Stimulated activated CD8-positive, alpha-beta memory T cell treated with anti-CD3 and anti-CD28 coated beads, Interleukin-7, amount 100 ng/mL, for 4 hours (primary cell): Measurements from ENCODE around the gene LEMD1.

Source experiments
- DNase-seq, 2 donors: peaks; one replicate each; pipeline ENCODE4 v3.0.0-alpha.2; 2020; ENCODE audit warnings: low read depth in 2 of 2

Gene LEMD1, protein sequence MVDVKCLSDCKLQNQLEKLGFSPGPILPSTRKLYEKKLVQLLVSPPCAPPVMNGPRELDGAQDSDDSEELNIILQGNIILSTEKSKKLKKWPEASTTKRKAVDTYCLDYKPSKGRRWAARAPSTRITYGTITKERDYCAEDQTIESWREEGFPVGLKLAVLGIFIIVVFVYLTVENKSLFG

GRCh38 chr1:205421798-205422197 is at the start of gene LEMD1:
Gene LEMD1 (minus strand): TSS chr1:205422056. CDS start chr1:205420536, 1,520 bp downstream.
- DNase-seq, result no peak

DNA sequence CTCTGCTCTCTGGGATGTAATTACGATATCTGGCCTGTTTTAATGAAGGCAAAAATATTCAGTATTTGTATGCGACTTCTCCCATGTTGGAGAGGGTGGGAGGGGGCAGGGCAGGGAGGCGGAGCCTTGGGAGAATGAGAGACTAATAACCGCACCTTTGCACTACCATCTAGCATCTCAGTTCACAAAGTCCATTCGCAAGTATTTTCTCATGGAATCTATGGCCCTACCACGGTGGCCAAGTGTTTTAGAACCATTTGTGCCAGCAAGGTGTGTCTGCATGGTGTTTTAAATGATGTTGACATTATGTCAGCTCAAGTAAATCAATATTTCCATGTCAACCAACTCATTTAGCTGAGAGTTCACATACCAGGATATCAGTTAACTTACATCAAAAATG is 48.3 kb upstream of the LEMD1 start:
- DNase-seq, result no peak

- no peak for DNase-seq
Measured at GRCh38 chr1:205466595-205467220, 44.9 kb upstream of the LEMD1 start.

DNA sequence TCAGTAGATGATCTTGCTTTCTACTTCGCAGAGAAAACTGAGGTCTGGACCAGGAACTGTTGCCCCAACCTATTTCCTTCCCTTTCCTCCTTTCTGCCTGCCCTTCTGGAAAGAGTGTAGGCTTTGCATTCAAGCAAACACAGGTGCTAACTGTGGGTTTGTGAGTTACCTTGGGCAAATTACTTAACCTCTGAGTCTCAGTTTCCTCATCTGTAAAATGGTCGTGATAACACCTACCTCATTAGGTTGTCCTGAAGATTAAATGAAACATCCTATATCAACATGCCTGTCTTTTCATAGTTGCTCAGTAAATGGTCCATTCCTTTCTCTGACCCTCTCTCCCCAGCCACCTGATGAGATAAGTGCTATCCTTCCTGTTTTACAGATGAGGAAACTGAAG is 43.5 kb upstream of the LEMD1 start:
- no peak for DNase-seq

- no peak for DNase-seq
Measured at GRCh38 chr1:205458777-205459566, 37.1 kb upstream of the LEMD1 start.

DNA sequence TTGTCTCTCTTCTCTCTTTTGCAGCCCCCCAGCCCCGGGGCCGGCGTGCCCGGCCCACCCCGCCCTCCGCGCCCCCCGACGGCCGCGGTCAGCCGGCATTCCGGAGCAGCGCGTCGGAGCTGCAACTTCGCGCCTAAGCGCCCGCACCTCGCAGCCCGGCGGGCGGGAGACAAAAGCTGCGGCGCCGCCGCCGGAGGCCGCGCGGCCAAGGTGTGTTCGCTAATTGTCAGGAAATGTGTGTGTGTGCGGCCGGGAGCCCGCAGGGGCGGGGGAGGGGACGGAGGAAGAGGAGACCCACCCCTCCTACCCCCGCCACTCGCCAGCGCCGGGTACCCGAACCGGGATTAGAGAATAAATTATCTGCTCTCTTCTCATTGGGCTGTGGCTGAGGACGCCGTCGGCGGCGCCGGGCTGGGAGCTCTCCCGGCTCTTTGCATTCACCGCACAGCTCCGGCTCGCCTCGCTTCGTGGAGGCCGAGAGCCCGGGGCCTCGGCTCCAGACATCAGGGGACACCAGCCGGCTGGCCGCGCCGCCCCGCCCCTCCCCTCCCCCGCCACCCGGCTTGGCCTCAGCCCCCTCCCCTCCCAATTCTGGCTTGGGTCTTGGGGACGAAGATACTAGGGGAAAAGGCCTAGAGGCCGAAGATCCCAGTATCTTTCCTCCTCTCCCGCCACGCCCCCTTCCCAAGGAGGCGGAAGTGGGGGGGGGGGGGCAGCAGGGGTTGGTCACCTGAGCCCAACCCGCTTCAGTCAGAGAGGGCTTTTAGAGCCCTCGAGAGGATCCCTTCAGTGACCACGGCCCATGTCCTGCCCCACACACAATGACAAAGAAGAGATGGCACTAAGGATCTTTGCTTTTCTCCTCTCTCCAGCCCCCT is 35.3 kb upstream of the LEMD1 start:
- DNase-seq, result no peak

- DNase-seq, result no peak
Measured at GRCh38 chr1:205456383-205456867, 34.6 kb upstream of the LEMD1 start.

DNA sequence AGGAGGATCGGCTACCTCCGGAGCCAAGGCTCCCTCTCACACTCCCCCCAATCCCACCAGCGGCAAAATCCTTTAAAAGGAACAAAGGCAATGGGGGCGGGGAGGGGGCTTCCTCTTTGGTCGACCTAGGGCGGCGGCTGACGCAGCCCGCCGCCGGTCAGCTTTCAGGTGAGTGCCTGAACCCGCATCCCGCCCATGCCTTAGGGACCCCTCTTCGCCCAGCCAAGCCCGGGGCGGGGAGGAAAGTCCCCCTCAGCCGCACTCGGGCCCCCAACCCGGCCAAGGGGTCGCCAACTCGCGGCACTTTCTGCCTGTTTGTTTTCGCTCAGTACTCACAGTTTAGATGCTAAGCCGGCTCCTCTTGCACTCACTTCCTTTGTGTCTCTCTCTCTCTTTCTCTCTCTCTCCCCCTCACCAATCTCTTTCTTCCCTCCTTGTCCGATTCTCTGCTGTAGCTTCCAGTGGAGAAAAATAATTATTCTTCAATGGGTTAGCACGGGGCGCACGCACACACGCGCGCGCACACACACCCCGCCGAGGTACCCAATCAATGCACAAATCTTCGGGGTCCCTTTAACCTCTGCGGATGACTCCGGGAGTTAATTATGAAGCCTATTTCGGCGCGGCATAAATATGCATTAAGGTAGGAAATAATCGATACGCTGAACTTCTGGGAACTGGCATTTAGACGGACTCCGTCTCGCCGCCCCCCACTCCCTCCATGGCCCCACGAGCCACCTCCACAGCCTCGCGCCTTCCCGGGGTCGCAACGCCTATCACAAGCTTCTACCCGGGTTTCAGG is 33.9 kb upstream of the LEMD1 start, which contains the start of gene BLACAT1:
Gene BLACAT1 (minus strand): TSS at position 465 of the 802 bp plus-strand sequence.
- DNase-seq, result no peak

DNA sequence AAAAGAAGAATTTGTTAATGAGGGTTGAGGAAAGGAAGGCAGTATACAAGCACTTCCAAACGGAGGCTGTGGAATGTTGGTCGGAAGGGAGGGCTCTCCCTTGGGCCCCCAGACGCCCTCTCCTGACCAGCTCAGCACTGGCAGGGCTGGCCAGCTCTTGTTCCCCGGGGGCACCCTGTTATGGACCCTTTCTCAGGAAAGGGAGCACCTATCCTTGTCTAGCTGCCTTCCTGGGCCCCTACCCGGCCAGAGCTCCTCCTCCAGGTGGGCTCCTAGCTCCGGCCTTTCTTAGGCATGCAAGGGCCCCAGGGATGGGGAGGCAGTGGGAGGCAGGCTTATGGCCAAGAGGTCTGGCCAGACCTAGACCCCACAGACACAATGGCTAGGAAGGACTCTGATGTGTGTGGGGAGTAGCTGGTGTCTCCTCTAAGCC is 33.1 kb upstream of the LEMD1 start:
- DNase-seq, result no peak

DNA sequence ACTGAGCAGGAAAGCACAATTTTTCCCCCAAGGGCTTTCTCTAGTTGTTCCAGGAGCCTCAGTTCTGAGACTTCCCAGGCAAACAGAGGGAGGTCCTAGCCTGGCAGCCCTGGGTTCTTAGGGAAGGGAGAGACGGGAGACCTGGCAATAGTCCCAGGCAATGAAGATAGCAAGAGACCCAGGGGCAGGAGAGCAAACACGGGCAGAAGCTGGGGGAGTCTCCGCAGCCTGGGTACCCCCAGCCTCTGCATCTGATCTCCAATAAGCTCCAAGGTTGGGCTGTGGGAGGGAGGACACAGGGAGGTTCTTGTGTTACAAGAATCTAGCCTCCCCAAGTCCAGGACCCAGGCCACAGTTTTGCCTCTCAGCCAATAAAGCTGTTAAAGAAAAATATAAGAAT is 31.6 kb upstream of the LEMD1 start:
- DNase-seq, result no peak

DNA sequence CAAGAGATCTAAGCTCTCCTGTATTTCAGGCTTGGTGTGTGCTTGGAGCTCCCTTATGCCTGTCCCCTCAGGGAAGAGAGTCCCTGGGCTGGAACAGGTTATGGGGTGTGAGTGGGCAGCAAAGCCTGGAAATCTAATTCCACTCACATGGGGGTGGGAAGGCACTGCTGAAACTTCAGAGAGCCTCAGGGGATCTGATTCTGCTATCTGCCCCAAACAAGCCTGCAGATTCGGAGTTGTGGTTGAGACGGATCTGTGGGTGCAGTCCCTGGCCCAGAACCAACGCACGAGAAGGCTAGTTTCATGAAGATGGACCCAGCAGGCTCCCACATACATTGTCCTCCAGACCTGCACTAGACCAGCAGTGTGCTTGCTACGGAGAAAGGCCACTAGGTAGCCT is 31.1 kb upstream of the LEMD1 start:
- DNase-seq, result no peak

- DNase-seq, result no peak
Measured at GRCh38 chr1:205452364-205452763, 30.5 kb upstream of the LEMD1 start.

DNA sequence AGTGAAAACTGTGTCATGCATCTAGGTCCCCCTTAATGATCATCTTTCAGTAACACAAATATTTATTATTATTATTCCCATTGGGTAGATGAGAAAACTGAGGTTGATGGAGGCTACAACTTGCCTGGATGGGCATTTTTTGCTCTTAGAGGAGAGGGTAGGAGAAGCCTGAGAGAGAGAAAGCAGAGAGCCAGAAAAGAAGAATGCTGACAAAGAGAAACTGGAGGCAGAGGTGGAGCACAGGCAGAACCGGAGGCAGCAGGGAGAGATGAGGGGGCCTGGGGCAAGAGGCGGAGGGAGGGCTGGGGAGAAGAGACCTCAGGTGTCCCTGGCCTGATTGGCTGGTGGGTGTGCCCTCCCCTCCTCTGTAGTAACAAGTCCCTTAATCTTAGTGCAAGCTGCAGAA is 29.9 kb upstream of the LEMD1 start:
- no peak for DNase-seq

DNA sequence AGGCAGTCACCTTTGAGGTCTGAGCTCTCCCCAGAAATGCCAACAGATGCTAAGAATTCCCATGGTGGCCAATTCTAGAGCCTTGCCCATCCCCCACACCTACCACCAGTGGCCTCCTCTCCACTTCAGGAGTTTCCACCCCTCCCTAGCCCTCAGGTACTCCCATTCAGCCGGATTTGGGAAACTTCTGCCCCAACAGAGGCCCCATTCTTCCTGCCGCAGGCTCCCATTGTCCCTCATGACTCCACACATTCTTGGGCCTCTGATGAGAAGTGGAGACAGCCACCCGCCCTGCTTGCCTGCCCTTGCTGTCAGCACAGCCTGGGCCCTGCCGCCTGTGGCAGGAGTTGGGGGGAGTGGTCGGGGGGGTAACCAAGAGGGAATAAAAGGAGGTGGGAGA is 29.3 kb upstream of the LEMD1 start:
- no peak for DNase-seq

- DNase-seq, result no peak
Measured at GRCh38 chr1:205450448-205450847, 28.6 kb upstream of the LEMD1 start.

- peak; percentile 17 to 57 for DNase-seq
Measured at GRCh38 chr1:205449750-205450443, 28.0 kb upstream of the LEMD1 start.

DNA sequence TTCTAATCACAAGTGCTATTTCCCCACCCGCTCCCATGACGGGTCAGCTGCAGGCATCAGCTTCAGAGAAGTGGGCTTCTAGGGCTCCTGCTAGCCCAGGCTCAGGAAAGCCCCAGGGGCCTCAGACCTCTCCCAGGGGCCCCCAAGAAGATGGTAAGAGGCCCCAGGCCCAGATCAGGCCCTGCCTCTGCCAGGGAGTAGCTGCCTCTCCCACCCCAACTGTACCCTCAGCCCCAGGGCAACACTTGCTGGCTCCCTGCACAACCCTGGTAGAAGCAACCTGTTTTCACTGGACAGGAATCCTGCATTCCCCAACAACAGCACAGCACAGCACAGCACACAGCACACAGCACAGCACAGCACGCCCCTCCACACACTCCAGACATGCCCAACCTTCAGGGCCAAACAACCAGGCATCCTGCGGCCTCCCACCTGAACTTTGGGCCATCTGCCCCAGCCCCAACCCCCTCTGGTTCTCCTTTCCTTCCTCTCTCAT is 27.4 kb upstream of the LEMD1 start:
- no peak for DNase-seq

GRCh38 chr1:205448540-205449253 is 26.8 kb upstream of the LEMD1 start:
- DNase-seq, result no peak
